COLO829 (cell line): ENCODE data around the gene ZBTB5.
A peak's percentile ranks its signal among the peaks of the same experiment; 100 is the strongest.
"Not testable (repeated sequence)": the region's sequence is repeated elsewhere in the genome, so short reads cannot be mapped to it uniquely, and the experiment has no call there.

Experiments
- DNase-seq: peaks from one replicate; pipeline ENCODE4 v3.0.0; 2012; ENCODE audit warnings: low spot score

Gene ZBTB5

DNA sequence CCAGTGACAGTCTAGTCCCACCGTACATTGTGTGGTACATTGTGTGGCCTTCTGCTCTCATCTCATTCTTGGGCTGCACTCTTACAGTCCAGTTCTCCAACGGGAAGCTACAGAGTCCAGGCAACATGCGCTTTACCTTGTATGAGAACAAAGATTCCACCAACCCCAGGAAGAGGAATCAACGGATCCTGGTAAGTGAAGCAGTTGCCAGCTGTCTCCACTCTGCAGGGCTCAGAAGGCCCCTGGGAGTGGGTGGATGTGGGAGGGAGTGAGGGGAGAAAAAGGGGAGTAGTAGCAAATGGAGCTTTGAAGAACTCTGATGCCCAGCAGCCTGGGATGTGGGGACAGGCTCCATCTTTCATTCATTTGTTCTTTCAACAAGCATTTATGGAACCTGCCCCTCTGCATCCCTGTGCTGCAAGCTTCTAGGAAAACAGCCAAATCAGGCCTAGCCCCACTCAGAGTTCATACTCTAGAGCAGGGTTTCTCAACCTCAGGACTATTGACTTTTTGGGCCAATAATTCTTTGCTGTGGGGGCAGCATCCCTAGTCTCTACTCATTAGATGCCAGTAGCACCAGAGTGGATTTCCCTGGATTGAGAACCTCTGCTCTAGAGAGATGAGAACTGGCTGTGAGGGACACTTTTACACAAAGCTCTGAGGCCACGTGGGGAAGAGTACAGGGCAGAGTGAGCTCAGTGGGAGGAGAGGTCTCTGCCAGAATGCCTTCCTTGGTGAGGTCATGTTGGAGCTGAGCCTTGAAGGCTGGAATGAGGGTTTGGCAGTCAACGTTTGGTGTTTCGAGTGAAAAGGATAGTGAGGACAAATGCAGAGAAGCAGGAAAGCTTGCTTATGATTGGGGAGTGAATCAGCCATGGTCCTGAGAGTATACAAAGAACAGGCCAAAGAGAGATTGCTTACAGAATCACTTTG is 21.6 kb upstream of the ZBTB5 start:
- DNase-seq = no peak

DNA sequence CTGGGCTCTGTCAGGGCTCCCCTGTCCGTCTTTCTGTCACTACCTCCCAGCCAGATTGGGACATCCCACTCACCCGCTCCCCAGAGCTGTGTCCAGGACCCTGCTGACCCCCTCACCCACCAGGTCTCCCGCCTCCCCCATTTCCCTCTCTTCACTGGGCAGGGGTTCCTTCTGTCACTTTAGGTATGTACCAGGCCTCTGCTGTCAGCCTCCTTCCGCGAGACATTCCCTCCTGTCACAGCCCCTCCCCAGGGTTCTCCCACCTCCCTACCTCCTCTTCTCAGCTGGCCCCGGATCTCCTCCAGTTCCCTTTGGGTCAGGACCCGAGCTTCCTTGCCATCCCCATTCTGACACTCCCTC is 21.0 kb upstream of the ZBTB5 start:
- DNase-seq = no peak

DNA sequence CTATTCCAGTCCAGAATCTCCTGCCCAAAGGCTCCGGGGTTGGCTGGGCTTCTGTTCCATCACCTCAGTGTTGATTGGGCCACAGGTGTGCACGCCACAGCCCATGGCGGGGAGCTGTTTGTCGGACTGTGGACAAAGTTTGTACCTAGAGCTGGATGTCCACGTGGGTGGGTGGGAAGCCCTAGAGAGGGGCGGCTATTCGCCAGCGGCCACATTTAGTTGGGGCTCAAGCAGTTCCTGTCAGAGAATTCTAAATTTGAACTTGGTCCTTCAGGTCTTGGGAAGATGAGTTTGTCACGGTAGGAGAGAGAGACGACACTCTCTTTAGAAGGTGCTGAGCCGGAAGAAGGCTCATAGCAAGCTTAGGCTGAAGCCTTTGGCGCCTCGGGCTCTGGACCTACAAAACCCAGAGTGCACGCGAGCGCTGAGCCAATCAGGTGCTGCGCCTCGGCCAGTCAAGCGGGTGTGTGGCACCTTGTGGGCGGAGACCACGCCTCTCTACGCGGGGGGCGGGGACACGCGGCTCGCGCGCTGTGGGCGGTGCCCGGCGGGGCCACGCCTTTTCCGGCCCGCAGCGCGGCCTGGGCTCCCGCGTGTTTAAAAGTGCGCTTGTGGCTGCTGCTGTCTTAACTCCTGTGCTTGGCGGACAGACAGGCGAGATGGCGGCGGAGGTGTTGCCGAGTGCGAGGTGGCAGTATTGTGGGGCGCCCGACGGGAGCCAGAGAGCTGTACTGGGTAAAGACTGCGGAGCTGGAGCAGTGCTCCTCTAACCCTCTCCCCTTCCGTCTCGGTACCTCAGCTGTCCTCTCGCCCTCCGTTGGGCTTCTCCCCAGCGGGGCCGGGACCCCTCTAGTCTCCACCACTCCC is 20.4 kb upstream of the ZBTB5 start, which contains the start of gene POLR1E:
Gene POLR1E (plus strand): TSS at position 560 of the 867 bp plus-strand sequence. CDS start 100 bp downstream, at position 660.
- peak; percentile 99 for DNase-seq

DNA sequence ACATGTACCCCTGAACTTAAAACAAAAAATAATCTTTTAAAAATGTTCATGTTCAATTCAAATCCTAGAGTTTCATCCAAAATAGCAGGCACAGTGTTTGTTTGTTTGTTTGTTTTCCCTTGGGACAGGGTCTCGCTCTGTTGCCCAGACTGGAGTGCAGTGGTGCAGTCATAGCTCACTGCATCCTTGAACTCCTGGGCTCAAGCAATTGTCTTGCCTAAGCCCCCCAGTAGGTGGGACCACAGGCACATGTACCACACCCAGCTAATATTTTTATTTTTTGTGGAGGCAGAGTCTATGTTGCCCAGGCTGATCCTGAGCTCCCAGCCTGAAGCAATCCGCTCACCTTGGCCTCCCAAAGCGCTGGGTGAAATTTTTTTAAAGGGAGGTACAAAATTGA is 15.5 kb upstream of the ZBTB5 start:
- no peak for DNase-seq

DNA sequence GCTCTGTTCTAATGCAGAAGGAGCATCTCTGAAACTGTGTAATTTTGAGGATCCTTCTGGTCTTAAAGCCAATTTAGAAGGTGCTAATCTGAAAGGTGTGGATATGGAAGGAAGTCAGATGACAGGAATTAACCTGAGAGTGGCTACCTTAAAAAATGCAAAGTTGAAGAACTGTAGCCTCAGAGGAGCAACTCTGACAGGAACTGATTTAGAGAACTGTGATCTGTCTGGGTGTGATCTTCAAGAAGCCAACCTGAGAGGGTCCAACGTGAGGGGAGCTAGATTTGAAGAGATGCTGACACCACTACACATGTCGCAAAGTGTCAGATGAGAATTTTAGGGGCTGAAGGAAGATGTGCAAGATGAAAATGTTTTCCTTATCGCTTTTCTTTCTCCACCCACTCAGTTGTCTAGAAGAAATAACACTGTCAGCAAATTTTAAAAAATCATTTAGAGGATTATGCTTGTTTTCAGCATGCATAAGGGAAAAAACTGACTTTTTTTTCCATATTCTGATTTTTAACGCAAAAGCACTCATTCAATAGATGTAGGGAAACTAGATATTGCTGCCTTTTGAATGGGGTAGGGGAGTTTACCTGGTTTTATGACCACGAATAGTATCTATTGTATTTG is 12.9 kb upstream of the ZBTB5 start:
- not testable (repeated sequence) for DNase-seq

DNA sequence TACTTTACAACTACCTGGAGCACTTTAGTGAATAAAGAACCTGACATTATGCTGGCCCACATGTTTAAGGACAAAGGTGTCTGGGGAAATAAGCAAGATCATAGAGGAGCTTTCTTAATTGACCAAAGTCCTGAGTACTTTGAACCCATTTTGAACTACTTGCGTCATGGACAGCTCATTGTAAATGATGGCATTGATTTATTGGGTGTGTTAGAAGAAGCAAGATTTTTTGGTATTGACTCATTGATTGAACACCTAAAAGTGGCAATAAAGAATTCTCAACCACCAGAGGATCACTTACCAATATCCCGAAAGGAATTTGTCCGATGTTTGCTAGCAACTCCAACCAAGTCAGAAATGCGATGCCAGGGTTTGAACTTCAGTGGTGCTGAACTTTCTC is 12.2 kb upstream of the ZBTB5 start:
- DNase-seq = not testable (repeated sequence)

DNA sequence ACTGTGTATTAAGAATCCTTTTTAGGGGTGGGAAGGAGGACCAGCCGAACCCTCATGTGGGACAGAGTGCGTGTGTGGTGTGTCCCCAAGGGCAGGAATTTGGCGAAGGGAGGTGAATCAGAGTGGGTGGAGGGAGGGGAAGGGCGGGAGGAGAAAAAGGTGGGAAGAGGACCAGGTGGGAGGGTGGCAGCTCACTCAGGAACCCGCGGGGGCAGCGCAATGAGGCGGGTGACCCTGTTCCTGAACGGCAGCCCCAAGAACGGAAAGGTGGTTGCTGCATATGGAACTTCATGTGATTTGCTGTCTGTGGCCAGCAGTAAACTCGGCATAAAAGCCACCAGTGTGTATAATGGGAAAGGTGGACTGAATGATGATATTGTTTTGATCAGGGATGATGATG is 11.7 kb upstream of the ZBTB5 start:
- DNase-seq = no peak

DNA sequence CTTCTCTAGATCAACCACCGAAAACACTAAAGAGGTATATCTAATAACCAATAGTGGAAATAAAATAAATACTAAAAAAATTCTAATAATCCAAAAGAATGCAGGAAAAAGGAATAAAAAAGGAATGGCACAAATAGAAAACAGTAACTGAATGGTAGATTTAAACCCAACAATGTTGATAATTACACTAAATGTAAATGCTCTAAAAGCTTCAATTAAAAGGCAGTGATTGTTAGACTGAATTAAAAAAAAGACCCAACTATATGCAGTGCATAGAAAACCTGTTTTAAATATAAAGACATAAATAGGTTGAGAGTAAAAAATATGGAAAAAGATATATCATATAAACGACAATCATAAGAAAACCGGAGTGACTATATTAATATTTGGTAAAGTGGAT is 9.2 kb upstream of the ZBTB5 start:
- DNase-seq = no peak

DNA sequence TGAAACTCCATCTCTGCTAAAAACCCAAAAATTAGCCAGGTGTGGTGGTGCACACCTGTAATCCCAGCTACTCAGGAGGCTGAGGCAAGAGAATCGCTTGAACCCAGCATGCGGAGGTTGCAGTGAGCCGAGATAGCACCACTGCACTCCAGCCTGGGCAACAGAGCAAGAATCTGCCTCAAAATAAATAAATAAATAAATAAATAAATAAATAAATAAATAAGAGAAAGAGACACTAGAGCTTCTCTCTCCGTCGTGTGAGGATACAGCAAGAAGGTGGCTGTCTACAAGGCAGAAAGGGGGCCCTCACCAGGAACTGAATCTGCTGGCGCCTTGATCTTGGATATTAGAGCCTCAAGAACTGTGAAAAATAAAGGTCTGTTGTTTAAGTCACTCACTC is 8.7 kb upstream of the ZBTB5 start:
- DNase-seq = not testable (repeated sequence)

DNA sequence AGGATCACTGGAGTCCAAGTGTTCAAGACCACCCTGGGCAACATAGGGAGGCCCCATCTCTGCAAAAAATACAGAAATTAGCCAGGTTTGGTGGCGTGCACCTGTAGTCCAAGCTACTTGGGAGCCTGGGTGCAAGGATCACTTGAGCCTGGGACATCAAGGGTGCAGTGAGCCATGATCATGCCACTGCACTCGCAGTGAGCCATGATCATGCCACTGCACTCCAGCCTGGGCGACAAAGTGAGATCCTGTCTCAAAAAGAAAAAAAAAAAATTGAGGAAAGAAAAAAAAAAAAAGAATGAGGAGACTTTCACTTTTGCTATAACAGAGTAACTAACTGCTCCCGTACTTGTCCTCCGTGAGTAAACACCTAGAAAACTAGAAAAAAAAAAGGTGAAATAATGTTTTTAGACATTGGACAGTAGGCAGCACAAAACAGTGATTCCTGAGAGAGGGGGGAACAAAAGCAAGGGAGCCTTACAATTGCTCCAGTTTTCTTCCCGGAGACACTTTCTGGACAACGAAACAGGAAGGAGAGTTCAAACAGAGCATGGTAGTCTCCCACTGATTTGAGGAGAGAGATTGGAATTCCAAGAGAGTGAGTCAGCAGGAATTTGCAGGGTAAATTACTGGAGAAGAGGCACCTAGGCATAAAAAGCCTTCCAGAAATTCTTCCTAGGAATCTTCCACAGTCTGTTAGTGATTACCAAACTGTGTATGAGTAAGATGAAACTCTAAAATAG is 6.9 kb upstream of the ZBTB5 start:
- DNase-seq = peak; percentile 86

DNA sequence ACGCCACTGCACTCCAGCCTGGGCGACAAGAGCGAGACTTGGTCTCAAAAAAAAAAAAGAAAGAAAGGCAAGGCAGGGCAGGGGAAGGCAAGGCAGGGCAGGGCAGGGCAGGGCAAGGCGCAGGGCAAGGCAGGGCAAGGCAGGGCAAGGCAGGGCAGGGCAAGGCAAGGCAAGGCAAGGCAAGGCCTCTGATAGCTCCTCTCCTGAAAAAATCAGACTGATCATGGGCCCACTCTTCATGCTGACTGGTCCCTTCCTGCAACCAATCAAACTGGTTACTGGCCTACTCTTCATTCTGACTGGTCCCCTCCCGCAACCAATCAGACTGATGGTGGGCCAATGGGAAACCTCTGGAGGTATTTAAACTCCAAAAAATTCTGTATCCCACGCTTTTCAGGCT is 3.4 kb upstream of the ZBTB5 start:
- DNase-seq = no peak

DNA sequence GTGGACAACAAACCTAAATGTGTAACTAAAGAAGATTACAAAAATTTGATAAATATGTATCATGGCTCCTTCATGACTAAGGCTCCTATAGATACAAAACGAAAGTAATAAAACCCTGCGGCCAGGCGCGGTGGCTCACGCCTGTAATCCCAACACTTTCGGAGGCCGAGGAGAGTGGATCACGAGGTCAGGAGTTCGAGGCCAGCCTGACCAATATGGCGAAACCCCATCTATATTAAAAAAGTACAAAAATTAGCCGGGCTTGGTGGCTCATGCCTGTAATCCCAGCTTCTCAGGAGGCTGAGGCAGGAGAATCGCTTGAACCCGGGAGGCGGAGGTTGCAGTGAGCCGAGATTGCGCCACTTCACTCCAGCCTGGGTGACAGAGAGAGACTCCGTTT is 2.3 kb upstream of the ZBTB5 start:
- not testable (repeated sequence) for DNase-seq

DNA sequence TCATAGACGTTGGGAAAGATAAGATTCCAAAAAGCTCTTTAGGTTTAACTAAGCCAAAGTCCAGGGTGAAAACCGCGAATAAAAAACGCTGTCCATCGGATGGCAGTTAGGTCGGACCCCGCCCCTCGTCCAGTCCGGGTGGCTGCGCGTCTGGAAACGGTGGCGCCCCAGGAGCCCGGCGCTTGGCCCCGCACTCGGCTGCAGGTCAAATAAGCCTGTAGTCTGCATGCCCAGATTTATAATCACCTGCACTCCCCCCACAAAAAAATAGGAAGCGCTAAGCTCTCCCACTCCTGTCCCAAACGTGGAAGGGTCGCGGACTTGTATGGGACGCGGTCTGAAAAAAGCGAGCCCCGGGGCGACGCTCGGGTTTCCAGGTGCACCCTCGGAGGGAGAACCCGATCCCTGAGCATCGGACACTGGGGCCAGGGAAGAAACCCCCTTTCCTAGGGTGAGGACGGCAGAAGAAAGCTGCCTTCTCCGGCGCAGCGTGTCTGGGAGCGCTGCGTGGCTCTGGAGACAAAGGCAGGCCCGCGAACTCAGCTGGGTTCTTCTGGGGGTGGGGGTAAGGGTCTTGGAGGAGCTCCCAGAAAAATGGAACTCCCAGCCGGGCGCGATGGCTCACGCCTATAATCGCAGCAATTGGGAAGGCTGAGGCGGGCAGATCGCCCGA is 923 bp upstream of the ZBTB5 start:
- peak; percentile 68 for DNase-seq

DNA sequence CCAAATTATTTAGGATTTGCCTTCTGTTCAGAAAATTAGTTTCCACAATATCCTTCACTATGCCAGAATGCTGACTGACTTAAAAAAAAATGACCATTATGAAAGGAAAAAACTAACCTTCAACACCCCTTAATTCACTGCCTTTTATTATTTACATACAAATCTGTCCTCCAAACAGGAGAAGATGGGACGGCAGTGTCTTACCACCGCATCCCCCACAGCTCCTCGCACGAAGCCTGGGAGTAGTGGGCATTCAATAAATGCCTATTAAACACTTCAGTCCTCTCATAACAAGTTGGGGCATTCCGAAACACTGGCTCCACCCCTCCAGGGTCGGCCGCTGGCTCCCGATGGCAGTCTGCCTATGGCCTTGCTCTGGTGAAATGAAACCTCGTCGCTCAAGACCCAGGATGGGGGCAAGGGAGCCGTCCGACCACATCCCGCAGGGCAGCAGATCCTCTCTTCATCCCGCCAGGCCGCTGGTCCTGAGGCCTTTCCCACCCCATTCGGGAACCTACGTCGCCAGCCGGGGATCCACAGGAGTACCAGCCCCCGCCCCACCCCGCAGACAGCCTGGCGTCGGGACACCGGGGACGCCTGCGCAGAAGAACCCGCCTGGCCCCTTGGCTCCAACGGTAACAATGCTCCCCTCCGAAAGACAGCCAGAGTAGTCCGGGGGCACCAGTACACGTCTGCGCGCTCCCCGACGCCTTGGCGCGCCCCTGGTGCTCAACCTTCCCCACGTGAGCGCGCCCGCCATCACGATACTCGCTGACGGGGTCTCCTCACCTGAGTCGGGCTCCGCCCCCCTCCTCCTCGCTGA is 613 bp downstream of the ZBTB5 start:
- DNase-seq = peak; percentile 54

DNA sequence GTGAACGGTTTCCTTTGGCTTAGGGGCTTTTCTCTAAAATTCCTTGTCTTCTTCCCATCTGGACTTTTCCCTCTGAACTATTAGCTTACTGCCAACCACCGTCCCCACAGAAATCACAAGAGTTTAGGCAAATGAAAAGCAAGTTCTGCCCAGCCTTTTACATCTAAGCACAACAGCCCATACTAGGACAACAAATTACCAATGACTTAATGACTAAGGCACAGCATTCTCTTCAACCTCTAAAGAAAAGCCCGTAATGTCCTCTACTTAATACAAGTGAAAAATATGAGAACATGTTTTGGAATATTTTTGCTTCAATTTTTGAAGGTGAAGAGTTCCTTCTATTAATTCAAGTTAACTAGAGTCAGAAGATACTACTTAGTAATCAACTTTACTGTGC is 1.2 kb downstream of the ZBTB5 start:
- no peak for DNase-seq

DNA sequence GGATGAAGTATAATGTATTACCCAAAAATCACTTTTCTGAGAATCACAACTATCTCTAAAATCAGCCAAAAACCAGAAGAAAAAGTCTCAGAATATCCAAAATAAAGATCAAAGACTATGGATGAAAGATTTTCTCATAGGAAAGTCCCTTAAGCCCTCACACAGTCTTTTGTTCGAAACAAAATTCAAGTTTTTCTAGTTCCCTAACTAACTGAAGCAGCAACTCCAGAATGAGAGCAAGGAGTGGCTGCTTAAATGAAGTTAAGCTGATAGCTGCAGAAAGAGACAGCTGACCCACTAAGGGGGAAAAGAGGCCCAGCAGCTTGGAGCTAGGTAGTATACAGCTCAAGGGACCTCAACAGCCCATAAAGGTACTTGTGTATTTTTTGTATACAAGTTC is 8.4 kb downstream of the ZBTB5 start:
- no peak for DNase-seq

DNA sequence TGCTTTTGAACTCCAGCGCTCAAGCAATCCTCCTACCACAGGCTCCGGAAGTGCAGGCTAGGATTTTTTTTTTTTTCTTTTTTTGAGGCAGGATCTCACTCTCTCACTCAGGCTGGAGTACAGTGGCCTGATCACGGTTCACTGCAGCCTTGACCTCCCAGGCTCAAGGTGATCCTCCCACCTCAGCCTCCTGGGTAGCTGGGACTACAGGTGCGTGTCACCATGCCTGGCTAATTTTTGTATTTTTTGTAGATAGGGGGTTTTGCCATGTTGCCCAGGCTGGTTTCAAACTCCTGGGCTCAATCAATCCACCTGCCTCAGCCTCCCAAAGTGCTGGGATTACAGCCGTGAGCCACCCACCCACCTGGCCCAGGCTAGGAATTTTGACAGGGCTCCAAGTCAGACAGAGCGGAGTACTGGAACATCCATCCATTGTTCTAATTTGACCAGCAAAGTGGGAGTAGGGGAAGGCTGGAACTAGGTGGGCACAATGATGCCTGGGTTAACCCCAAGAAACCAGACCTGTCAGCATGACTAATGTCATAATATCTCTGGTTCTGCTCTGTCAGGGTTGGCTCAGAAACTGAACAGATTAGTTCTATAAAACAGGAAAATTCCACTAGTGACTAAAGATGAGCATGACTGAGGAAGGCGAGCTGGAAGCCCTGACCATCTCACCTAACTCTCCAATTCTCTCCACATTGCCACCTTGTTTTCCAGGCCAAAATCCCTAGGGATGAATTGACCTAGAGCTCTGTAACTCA is 9.2 kb downstream of the ZBTB5 start:
- DNase-seq = no peak

DNA sequence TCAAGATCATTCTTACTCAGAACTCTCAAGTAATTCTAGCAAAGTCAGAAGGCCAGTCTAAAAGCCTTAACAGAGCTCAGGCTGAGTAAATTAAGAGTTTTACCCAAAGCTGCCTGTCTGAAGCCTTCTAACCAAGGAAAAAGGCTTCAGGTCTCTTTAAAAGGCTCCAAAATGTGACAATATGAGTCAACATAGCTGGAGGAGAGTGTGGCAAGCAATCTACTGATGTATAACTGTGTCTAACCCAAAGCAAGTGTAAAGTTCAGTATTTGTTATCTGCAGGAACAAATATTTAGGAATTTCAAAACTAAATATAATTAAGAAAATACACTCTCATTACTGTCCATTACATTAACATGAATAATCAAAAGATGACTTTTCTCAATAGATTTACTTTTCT is 11.0 kb downstream of the ZBTB5 start:
- no peak for DNase-seq

DNA sequence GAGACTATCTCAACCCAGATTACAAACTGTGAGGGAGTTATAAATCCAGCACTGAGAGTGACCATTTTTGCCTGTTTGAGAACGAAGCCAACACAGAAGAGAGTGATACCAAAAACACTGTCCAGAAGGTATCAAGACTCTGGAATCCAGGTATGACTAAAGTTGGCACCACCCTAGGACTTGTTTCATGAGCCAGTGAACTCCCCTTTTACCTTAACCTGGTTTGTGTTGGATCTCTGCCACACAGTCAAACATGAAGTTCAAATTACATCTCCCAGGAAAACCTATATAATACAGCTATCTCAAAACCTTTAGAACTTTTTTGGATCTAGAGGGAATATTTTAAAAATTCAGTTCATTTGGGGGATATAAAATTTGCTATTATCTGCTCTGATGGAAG is 11.4 kb downstream of the ZBTB5 start:
- no peak for DNase-seq

DNA sequence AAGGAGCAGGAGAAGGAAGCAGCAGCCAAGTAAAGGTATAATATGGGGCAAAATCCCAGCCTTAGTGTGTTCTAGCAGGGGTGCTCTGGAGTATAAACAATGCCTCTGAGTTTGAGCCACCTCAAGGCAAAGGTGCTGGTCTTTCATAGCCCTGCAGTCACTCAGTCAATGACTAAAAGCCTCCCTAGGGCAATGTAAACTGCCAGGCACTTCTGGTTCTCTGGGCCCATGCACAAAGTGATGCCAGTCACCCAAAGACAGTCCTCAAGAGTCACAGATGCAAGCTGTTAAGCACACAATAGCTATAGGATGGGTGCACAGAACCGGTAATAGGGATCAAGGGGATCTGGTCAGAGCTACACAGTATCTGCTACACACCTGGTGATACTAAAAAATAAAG is 12.6 kb downstream of the ZBTB5 start:
- DNase-seq = no peak
